OCI-LY7 (cell line): ENCODE results near the gene SRRM4. TPM values are rescaled to one million over a fixed set of nuclear protein-coding genes. Genes with fewer than 3 reads are reported as not detected.

Experiments
- BruUV-seq: library from RNA; stranded (reverse); fragments of 400-500 nt; replicated peaks from 2 replicates; lab custom pipeline; 2021; lab: Mats Ljungman, UMichigan
- CTCF ChIA-PET: fragments of 300-600 bp; sonication (Branson Sonifier 250); formaldehyde crosslinking; loops from one replicate; lab custom pipeline; 2022; ENCODE audit warnings: antibody characterized with exemption; ENCODE audit not compliant: unreplicated experiment; lab: Charles Lee
- POLR2A ChIA-PET: fragments of 300-600 bp; sonication (Branson Sonifier 250); formaldehyde crosslinking; loops from one replicate; lab custom pipeline; 2022; ENCODE audit warnings: antibody characterized with exemption; lab: Charles Lee
- DNase-seq: peaks from one replicate; pipeline ENCODE4 v3.0.0-alpha.2; 2015; ENCODE audit warnings: low spot score
- H2AFZ ChIP-seq: fragments of 200-600 bp; sonication (generic), shearing (Covaris generic); 2 replicates; pipeline ENCODE4 v1.6.1; 2014; ENCODE audit warnings: mild to moderate bottlenecking, antibody characterized with exemption, low read length, moderate library complexity
- H3K27ac ChIP-seq: fragments of 200-600 bp; sonication (generic); 2 replicates; pipeline ENCODE4 v1.5.1; 2014; ENCODE audit warnings: mixed run types, low read depth, mild to moderate bottlenecking, moderate library complexity, low read length, inconsistent platforms; ENCODE audit not compliant: poor library complexity, severe bottlenecking
- H3K36me3 ChIP-seq: fragments of 200-600 bp; sonication (generic); 2 replicates; pipeline ENCODE4 v1.6.1; 2014; ENCODE audit warnings: mild to moderate bottlenecking, antibody characterized with exemption, low read length, moderate library complexity, mixed read lengths; ENCODE audit not compliant: insufficient read depth
- H3K4me1 ChIP-seq: fragments of 200-600 bp; sonication (generic); 2 replicates; pipeline ENCODE4 v1.5.1; 2014; ENCODE audit warnings: mild to moderate bottlenecking, low read length; ENCODE audit not compliant: insufficient read depth, poor library complexity, severe bottlenecking
- H3K4me2 ChIP-seq: fragments of 200-600 bp; sonication (generic); 2 replicates; pipeline ENCODE4 v1.6.1; 2014; ENCODE audit warnings: mild to moderate bottlenecking, low read length
- H3K4me3 ChIP-seq: fragments of 200-600 bp; sonication (generic); 2 replicates; pipeline ENCODE4 v1.5.1; 2014; ENCODE audit warnings: mild to moderate bottlenecking, low read depth, low read length; ENCODE audit not compliant: poor library complexity, severe bottlenecking
- H3K79me2 ChIP-seq: fragments of 200-600 bp; sonication (generic); 2 replicates; pipeline ENCODE4 v1.6.1; 2016; ENCODE audit warnings: low read depth, mild to moderate bottlenecking, low read length, moderate library complexity, mixed read lengths; ENCODE audit not compliant: insufficient read depth
- H3K9me2 ChIP-seq: fragments of 200-600 bp; sonication (generic); 2 replicates; pipeline ENCODE4 v1.6.1; 2016; ENCODE audit warnings: mild to moderate bottlenecking, low read length, mixed read lengths; ENCODE audit not compliant: insufficient read depth
- H3K9me3 ChIP-seq: fragments of 200-600 bp; sonication (generic); 2 replicates; pipeline ENCODE4 v1.6.1; 2014; ENCODE audit warnings: mild to moderate bottlenecking, mixed run types, low read length, mixed read lengths
- H4K20me1 ChIP-seq: fragments of 200-600 bp; sonication (generic); 2 replicates; pipeline ENCODE4 v1.6.1; 2014; ENCODE audit warnings: mild to moderate bottlenecking, antibody characterized with exemption, low read length, moderate library complexity, mixed read lengths; ENCODE audit not compliant: insufficient read depth
- CTCF ChIP-seq: fragments of 200-600 bp; sonication (generic); conservative IDR thresholded peaks from 2 replicates; pipeline ENCODE4 v1.5.1; 2014; ENCODE audit warnings: mild to moderate bottlenecking, antibody characterized with exemption, low read length, moderate library complexity, mixed read lengths
- EZH2phosphoT487 ChIP-seq: fragments of 200-600 bp; sonication (generic); IDR thresholded peaks from 2 replicates; pipeline ENCODE4 v1.6.1; 2018; ENCODE audit warnings: low read depth, borderline replicate concordance, mild to moderate bottlenecking, mixed run types, antibody characterized with exemption, low read length, moderate library complexity, mixed read lengths
- intact Hi-C: fragments of 100-400 bp; cut with micrococcal nuclease; formaldehyde crosslinking; loops from one replicate; pipeline ENCODE4 v1.10.0; 2022; ENCODE audit not compliant: unreplicated experiment
- total RNA-seq, 2 experiments: library from RNA; depleted of rRNA in 1 of 2; stranded (reverse); fragments of >200 nt in 1 of 2; shearing (Covaris generic) in 1 of 2; gene quantifications; 2 replicates each; pipeline ENCODE4 v1.2.3, GENCODE V29; 2014 to 2022

Gene SRRM4
- total RNA-seq, 2 experiments from 2014 or later, result not detected

GRCh38 chr12:119171691-119172425, 190.5 kb downstream of the SRRM4 start:
- intact Hi-C loops, result no loop called here
- no TSS peak for BruUV-seq
- CTCF ChIA-PET, result no interaction called here
- Histone ChIP-seq H3K4me3 (no peak overlapping the region), H2AFZ (no peak overlapping the region), H3K9me2 (no peaks in the 10 kb centered on the region), H3K27ac (no peak overlapping the region), H4K20me1 (no peaks in the 10 kb centered on the region), H3K4me1 (no peaks in the 10 kb centered on the region), H3K36me3 (no peaks in the 10 kb centered on the region), H3K79me2 (no peaks in the 10 kb centered on the region), H3K4me2 (no peak overlapping the region), H3K9me3 (no peaks in the 10 kb centered on the region)
- POLR2A ChIA-PET, result no interaction called here
- no peak for TF ChIP-seq CTCF
- no peak for DNase-seq

GRCh38 chr12:119175081-119175480, 193.7 kb downstream of the SRRM4 start:
- H3K36me3 ChIP-seq, result no peaks in the 10 kb centered on the region
- CTCF ChIA-PET, result no interaction called here
- no peaks in the 10 kb centered on the region for H3K4me1 ChIP-seq
- H3K79me2 ChIP-seq, result no peaks in the 10 kb centered on the region
- DNase-seq, result no peak
- no peak overlapping the region for H3K27ac ChIP-seq
- no peaks in the 10 kb centered on the region for H3K9me3 ChIP-seq
- H3K9me2 ChIP-seq, result no peaks in the 10 kb centered on the region
- H3K4me2 ChIP-seq, result no peak overlapping the region
- H3K4me3 ChIP-seq, result no peak overlapping the region
- H4K20me1 ChIP-seq, result no peaks in the 10 kb centered on the region
- intact Hi-C loops, result no loop called here
- POLR2A ChIA-PET, result no interaction called here
- no TSS peak for BruUV-seq
- H2AFZ ChIP-seq, result no peak overlapping the region
- TF ChIP-seq CTCF, result no peak
- no peak for TF ChIP-seq EZH2phosphoT487

- no peaks in the 10 kb centered on the region for H3K4me1 ChIP-seq
- no peaks in the 10 kb centered on the region for H3K9me3 ChIP-seq
- no peak overlapping the region for H3K4me3 ChIP-seq
- CTCF ChIA-PET, result no interaction called here
- DNase-seq, result no peak
- POLR2A ChIA-PET, result no interaction called here
- H3K9me2 ChIP-seq, result no peaks in the 10 kb centered on the region
- H3K4me2 ChIP-seq, result no peak overlapping the region
- no peak overlapping the region for H3K27ac ChIP-seq
- BruUV-seq, result no TSS peak
- TF ChIP-seq EZH2phosphoT487 (no peak), CTCF (no peak)
- H3K79me2 ChIP-seq, result no peaks in the 10 kb centered on the region
- H4K20me1 ChIP-seq, result no peaks in the 10 kb centered on the region
- intact Hi-C loops, result no loop called here
- H2AFZ ChIP-seq, result no peak overlapping the region
- H3K36me3 ChIP-seq, result no peaks in the 10 kb centered on the region
These were observed 195.1 kb downstream of the SRRM4 start for GRCh38 chr12:119176267-119177055.
